ENCODE data around the gene STEAP1B. TPM values are rescaled to one million over a fixed set of nuclear protein-coding genes. Genes with fewer than 3 reads are reported as not detected.

Gene STEAP1B
- total RNA-seq, 1 donor = 31.8 TPM

DNA sequence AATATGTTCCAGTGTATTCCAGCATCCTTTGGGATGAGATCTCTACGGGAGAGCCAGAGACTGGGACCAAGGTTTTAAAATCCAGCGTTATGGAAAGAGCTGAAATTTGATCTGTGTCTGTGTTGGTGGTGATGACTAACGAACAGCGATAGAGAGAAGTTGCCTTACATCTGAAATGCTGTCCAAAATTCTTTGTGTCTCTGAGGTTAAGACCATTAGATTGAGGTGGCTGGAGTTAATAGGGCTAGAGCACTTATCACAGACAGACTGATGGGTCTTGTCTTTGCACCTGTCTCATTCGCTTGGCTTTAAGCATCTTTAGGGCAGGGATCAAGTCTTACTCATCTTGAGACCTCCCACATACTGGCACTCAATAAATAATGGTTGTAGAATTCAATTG lies 102.0 kb downstream of the STEAP1B start:
- Histone ChIP-seq H3K27ac (ENCODE audit: low read depth, low read length) (no peak overlapping the region), H3K4me1 (ENCODE audit: insufficient read depth, low read length) (peaks cover 18% of the 10 kb centered on the region), H3K79me2 (ENCODE audit: insufficient read depth, low read length) (no peaks in the 10 kb centered on the region), H3K4me3 (ENCODE audit: insufficient read depth, low read length) (no peak overlapping the region), H2AFZ (ENCODE audit: low read length) (no peak overlapping the region), H4K20me1 (ENCODE audit: insufficient read depth, low read length) (no peaks in the 10 kb centered on the region), H3K4me2 (ENCODE audit: insufficient read depth, low read length) (peak overlapping the region; percentile 13), H3K36me3 (ENCODE audit: insufficient read depth, low read length) (no peaks in the 10 kb centered on the region), H3K27me3 (ENCODE audit: insufficient read depth, low read length) (no peaks in the 10 kb centered on the region), H3K9me3 (ENCODE audit: low read depth, low read length) (no peaks in the 10 kb centered on the region)
- TF ChIP-seq, protein P1, sequence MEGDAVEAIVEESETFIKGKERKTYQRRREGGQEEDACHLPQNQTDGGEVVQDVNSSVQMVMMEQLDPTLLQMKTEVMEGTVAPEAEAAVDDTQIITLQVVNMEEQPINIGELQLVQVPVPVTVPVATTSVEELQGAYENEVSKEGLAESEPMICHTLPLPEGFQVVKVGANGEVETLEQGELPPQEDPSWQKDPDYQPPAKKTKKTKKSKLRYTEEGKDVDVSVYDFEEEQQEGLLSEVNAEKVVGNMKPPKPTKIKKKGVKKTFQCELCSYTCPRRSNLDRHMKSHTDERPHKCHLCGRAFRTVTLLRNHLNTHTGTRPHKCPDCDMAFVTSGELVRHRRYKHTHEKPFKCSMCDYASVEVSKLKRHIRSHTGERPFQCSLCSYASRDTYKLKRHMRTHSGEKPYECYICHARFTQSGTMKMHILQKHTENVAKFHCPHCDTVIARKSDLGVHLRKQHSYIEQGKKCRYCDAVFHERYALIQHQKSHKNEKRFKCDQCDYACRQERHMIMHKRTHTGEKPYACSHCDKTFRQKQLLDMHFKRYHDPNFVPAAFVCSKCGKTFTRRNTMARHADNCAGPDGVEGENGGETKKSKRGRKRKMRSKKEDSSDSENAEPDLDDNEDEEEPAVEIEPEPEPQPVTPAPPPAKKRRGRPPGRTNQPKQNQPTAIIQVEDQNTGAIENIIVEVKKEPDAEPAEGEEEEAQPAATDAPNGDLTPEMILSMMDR (IDR thresholded peaks at IDR 0.05; ENCODE audit: extremely low read depth, low read depth, low read length) = no peak
- no peak for DNase-seq (ENCODE audit: insufficient read length, low spot score, missing footprints)

DNA sequence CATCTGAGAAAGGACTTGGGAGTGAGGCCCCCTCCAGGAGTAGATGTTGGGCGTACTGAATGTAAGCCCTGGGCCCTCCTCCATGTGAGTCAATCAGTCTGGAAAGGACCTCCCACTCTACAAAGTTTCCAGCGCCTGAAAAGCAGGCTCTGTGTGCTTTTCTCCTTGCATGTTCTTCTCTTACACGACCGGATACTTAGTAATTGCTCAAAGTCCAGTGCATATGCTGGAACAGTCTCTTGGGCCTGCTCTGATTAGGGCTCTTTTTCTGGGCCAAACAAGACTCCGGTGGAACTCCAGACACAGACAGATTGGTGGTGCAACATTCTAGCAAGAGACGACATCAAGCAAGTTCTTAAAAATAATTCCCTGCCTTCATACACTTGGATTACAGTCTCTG lies 104.8 kb downstream of the STEAP1B start:
- no peaks in the 10 kb centered on the region for H3K36me3 ChIP-seq (ENCODE audit: insufficient read depth, low read length)
- no peak overlapping the region for H3K4me3 ChIP-seq (ENCODE audit: insufficient read depth, low read length)
- no peak overlapping the region for H3K4me2 ChIP-seq (ENCODE audit: insufficient read depth, low read length)
- H3K9me3 ChIP-seq (ENCODE audit: low read depth, low read length) = no peaks in the 10 kb centered on the region
- H3K79me2 ChIP-seq (ENCODE audit: insufficient read depth, low read length) = no peaks in the 10 kb centered on the region
- no peak overlapping the region for H3K27ac ChIP-seq (ENCODE audit: low read depth, low read length)
- no peaks in the 10 kb centered on the region for H3K27me3 ChIP-seq (ENCODE audit: insufficient read depth, low read length)
- peaks cover 12% of the 10 kb centered on the region for H3K4me1 ChIP-seq (ENCODE audit: insufficient read depth, low read length)
- no peak overlapping the region for H2AFZ ChIP-seq (ENCODE audit: low read length)
- TF ChIP-seq, protein P1 (IDR thresholded peaks at IDR 0.05; ENCODE audit: extremely low read depth, low read depth, low read length) = no peak
- DNase-seq (ENCODE audit: insufficient read length, low spot score, missing footprints) = no peak
- H4K20me1 ChIP-seq (ENCODE audit: insufficient read depth, low read length) = no peaks in the 10 kb centered on the region

DNA sequence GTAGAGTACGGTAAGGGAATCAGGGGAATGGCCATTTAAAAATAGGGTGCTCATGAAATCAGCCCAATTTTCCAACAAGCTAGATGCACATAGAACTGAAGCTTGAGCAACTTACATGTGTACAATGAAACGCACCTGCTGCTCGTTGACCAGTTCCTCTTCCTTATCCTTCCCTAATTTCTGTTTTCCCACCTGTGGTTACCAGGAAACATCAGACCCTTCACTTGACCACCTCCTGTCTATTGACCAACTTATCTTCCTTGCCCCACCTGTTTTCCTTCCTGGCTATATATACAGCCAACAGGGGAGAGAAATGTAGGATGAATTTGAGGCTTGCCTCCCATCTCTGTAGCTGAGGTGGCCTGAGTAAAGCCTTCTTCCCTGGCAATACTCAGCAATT lies 105.2 kb downstream of the STEAP1B start:
- Histone ChIP-seq H4K20me1 (ENCODE audit: insufficient read depth, low read length) (no peaks in the 10 kb centered on the region), H3K79me2 (ENCODE audit: insufficient read depth, low read length) (no peaks in the 10 kb centered on the region), H3K27ac (ENCODE audit: low read depth, low read length) (no peak overlapping the region), H3K4me1 (ENCODE audit: insufficient read depth, low read length) (peaks cover 12% of the 10 kb centered on the region), H3K9me3 (ENCODE audit: low read depth, low read length) (no peaks in the 10 kb centered on the region), H3K27me3 (ENCODE audit: insufficient read depth, low read length) (no peaks in the 10 kb centered on the region), H3K4me2 (ENCODE audit: insufficient read depth, low read length) (no peak overlapping the region), H2AFZ (ENCODE audit: low read length) (no peak overlapping the region), H3K4me3 (ENCODE audit: insufficient read depth, low read length) (no peak overlapping the region), H3K36me3 (ENCODE audit: insufficient read depth, low read length) (no peaks in the 10 kb centered on the region)
- no peak for DNase-seq (ENCODE audit: insufficient read length, low spot score, missing footprints)
- TF ChIP-seq, protein P1 (IDR thresholded peaks at IDR 0.05; ENCODE audit: extremely low read depth, low read depth, low read length) = no peak

DNA sequence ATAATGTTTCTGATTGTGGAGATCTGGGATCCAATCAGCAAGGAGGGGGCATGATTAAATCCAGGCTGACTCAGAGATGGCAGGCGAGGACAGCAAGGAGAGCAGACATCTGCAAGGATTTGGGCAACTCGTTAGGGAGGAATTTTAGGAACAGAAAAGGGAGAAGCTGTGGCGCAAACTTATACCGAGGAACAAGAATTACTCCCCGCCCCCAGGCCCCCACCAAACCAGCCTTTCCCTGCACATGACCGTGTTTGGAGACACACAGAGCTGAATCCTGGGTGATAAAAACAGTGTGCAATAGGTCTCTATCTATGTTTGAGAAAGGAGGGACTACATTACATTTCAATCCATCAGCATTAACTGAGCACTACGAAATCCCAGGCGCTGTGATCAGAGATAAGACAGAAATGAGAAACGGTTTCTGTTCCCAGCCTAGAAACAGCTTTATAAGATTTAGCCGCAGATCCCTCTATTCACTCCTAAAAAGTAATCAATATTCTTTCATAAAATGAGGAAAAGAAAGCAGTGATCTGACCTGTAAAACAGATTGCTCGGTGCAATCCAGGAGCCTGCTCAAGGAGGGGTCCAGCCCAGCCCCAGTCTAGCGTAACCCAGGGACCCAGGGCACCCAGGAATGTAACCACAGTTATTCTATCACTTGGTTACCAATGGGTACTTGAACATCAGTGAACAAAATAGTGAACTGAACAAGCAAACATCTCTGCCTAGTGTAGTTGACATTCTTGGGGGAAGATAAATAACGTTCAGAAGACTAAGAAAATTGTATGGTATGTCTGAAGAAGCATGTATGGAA lies 105.9 kb downstream of the STEAP1B start:
- no peaks in the 10 kb centered on the region for H3K79me2 ChIP-seq (ENCODE audit: insufficient read depth, low read length)
- H3K4me1 ChIP-seq (ENCODE audit: insufficient read depth, low read length) = peaks cover 12% of the 10 kb centered on the region
- no peaks in the 10 kb centered on the region for H4K20me1 ChIP-seq (ENCODE audit: insufficient read depth, low read length)
- TF ChIP-seq, protein P1 (IDR thresholded peaks at IDR 0.05; ENCODE audit: extremely low read depth, low read depth, low read length) = no peak
- DNase-seq (ENCODE audit: insufficient read length, low spot score, missing footprints) = peak; percentile 55
- peak overlapping the region; percentile 5 for H2AFZ ChIP-seq (ENCODE audit: low read length)
- no peak overlapping the region for H3K27ac ChIP-seq (ENCODE audit: low read depth, low read length)
- peak overlapping the region; percentile 47 for H3K4me2 ChIP-seq (ENCODE audit: insufficient read depth, low read length)
- H3K27me3 ChIP-seq (ENCODE audit: insufficient read depth, low read length) = no peaks in the 10 kb centered on the region
- H3K4me3 ChIP-seq (ENCODE audit: insufficient read depth, low read length) = no peak overlapping the region
- no peaks in the 10 kb centered on the region for H3K9me3 ChIP-seq (ENCODE audit: low read depth, low read length)
- H3K36me3 ChIP-seq (ENCODE audit: insufficient read depth, low read length) = no peaks in the 10 kb centered on the region
